GM21576 (cell line): ENCODE data around the gene KDM4C.
A peak's percentile ranks its signal among the peaks of the same experiment; 100 is the strongest.
"Not testable (repeated sequence)": the region's sequence is repeated elsewhere in the genome, so short reads cannot be mapped to it uniquely, and the experiment has no call there.

Experiments
- ATAC-seq: cut with Tn5 transposase; IDR thresholded peaks from one replicate; pipeline ENCODE4 v1.9.1; 2021; ENCODE audit warnings: mild to moderate bottlenecking, moderate library complexity; ENCODE audit not compliant: unreplicated experiment

Gene KDM4C

DNA sequence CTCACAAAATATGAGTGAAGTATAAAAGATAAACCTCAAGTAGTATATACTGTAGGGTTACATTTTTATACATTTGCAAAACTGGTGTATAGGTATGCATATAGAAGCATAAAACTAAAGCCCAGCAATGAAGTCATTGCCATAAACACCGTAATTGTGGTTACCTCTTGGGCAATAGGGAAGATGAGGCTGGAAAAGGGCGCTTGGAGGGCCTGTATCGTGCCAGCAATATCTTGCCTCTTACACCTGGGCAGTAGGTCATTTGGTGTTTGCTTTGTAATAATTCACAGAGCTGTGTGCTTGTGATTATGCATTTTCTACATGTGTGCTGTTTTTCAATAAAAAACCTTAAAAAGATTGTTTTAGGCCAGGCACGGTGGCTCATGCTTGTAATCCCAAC, 45.2 kb downstream of the KDM4C start:
- ATAC-seq: no peak

DNA sequence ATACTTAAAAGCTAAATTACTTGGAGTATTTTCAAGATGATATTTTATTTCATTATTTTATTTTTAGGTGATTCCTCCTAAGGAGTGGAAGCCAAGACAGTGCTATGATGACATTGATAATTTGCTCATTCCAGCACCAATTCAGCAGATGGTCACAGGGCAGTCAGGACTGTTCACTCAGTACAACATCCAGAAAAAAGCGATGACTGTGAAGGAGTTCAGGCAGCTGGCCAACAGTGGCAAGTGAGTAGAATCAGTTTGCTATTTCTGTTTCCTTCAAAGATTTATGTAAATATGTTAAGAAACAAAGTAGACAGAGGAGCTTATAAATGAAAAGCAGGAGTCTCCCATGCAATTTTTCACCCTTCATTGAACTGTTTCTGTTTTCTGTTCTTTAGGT, 47.8 kb downstream of the KDM4C start:
- ATAC-seq: no peak

DNA sequence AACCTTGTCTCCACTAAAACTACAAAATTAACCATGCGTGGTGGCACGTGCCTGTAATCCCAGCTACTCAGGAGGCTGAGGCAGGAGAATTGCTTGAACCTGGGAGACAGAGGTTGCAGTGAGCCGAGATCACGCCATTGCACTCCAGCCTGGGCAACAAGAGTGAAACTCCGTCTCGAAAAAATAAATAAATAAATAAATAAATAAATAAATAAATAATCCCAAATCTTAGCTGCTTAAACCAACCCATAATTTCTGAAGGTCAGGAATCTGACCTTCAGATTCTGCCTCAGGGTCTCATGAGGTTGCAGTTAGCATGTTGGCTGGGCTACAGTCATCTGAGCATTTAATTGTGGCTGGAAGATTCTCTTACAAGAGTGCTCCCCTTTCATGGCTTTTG, 48.5 kb downstream of the KDM4C start:
- not testable (repeated sequence) for ATAC-seq

DNA sequence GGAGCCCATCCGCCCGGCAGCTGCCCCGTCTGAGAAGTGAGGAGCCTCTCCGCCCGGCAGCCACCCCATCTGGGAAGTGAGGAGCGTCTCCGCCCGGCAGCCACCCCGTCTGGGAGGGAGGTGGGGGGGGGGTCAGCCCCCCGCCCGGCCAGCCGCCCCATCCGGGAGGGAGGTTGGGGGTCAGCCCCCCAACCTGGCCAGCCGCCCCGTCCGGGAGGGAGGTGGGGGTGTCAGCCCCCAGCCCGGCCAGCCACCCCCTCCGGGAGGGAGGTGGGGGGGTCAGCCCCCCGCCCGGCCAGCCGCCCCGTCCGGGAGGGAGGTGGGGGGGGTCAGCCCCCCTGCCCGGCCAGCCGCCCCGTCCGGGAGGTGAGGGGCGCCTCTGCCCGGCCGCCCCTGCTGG, 49.9 kb downstream of the KDM4C start:
- ATAC-seq: not testable (repeated sequence)

DNA sequence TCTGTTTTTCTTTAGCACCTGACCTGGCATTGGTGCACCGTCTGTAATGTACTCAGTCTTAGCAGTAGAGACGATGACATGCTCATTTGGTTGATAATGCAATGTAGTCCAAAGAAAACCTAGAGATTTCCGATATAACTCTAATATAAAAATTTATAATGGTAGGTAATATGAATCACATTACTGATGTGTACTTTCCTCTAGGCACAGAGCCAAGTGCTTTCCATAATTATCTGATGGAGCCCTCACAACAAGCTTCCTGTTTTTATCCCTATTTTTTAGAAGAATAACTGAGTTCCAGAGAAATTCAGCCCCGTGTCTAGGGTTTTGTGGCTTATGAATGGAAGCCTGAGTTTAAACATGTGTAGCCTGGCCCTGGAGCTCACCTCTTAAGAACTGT, 53.7 kb downstream of the KDM4C start:
- no peak for ATAC-seq

DNA sequence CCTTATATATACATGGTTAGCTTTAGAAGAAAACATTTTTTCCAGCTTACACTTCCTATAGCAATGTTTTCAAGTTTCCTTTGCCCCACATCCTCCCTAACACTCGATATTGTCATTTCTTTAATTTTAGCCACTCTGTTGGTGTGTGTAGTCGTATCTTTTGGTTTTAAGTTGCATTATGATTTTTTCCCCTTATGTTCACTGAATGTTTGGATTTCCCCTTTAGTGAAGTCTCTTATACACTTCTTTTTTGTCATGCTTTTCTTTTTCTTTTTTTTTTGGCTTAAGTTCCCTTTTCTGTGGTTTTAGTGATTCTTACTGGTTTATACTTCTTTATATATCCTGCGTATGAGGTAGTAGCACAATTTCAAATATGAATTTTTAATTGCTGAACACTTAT, 58.8 kb downstream of the KDM4C start:
- ATAC-seq: no peak

DNA sequence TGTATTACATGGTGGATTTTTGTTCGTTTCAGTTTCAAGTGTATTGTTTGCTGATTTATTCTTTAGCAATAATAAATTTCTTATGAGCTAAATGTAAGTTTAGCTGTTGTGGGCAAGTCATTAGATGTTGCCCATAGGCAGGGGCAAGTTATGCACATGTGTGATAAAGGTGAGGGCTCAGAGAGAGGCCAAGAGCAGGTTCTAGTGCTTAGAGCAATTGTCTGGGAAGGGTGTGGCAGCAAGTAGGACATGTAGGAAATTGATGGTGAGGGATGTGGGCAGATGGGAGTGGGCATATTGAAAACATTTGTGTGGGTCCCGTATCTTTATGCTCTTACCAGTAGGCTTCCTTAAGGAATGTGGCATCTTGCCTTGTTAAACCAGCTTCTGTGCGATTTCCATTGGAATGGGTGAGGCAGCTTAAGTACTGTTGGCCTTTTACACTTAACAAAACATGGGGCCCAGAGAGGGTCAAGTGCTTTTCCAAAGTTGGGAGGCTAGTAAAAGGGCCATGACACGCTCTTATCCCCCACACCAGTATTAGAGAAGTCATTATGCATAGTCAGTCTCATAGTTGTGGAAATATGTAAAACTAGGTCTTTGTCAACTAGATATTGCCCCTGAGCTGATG, 60.6 kb downstream of the KDM4C start:
- ATAC-seq: no peak

DNA sequence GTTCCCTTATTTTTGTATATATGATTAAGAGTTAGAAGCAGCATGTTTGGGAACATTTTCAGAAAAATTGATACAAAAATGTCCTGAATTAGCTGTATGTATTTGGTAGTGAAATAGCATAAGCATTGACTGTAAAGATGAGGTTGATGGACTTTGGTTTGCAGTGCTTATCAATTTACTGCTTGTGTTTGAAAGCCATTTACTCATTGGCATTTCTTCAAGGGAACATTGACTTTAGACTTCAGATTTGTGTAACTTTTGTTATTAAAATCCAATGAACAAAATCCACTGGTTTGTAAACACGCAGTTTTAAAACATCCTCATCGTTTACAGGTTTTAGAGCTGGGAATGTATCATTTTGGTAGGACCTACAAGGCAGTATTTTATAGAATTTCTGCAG, 61.3 kb downstream of the KDM4C start:
- ATAC-seq: no peak

DNA sequence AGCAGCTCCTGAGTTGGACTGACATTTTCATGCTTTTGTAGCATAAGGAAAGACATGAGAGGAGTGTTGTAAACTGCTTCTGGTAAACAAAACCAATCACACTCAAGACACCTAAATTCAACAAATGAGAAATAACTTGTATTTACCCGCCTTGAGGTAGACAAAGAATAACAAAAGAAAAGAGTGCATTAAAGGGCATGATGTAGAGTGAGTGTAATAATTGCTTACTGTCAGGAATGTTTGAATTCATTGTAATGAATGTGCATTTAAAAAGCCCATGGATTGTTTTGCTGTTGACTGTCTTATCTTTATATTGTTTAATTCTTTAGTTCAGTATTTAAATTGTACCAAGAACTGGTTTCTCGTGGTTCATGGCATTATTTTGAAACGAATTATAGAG, 61.8 kb downstream of the KDM4C start:
- no peak for ATAC-seq

DNA sequence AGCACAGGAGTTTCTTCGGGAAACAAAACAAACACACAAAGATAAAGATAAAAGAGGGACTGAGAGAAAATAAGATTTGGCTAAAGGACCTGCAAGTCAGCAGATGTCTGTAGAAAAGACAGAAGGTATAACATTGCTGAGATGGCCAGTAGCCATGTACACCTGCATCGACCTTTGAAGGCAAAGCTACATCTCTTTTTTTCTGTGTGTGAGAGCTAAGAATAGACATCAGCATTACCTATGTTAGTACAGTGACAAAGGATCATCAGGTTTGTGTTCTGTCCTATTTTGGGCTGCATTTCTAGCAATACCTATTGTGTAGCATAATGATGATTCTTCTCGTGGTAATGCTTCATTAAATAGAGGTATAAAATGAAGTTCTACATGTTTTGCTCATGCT, 64.9 kb downstream of the KDM4C start:
- no peak for ATAC-seq

DNA sequence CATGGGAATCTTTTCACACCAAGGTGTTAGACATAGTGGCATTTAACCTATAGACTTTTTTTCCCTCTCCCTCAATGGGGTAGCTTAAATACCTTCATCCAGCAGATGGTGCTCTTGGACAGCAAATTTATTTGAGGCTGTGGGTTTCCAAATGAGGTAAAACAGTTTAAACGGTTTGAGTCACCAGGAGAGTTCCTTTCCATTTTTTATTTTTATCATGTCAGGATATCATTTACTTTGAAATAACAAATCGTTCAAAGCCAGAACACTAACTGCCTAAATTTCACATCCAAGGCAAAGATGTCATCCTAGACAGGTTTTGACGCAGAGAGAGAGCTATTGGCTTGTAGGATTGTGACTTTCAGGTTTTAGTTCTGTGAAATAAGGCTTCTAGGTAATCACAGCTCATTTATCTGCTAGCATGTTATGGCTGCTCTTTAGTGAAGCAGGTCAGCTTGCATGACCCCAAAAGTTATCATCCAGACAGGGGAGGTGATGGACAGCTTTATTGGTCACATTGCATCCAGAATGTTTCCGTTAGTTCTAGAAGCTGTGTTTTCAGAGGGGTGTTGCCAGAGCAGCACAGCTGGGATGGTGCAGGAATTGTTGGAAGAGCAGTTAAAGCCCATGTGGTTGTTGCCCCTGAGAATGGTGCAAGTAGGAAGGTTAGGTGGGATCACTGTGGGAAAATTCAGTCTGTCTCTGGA, 69.8 kb downstream of the KDM4C start:
- ATAC-seq: peak; percentile 59

DNA sequence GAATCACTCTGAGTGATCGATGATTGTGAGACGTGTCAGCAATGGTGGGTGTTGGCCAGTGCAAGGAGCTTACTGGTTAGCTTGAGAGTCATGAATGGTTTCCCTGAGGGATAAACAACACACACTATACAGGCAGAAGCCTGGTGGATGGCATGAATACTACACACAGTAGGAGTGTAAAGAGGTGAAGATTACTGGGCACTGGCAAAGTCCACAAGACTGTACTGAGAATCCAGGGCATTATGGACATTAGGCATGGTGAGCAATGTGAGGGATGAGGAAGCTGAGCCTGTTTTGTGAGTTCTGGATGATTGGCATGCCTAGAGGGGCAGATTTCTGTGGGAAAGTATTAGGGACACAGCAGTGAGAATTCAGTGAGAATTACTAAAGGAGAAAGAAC, 71.3 kb downstream of the KDM4C start:
- no peak for ATAC-seq

DNA sequence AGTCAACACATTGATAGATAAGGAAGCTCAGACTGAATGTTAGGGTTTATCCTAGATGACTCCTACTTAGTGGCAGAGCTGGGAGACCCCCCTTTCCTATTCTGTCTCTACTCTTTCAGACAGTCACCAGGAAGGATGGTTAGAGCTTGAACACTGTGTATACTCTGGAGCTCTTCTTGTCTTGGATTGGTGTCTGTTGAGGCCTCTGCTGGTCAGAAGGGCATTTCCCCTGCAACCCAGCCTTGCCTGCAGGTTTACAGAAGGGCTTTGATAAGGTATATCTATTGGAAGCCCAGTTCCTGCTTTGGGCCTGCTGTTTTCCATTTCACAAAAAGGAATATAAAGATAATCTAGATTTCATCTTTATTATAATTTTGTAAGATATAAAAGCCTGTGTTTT, 71.8 kb downstream of the KDM4C start:
- ATAC-seq: no peak

DNA sequence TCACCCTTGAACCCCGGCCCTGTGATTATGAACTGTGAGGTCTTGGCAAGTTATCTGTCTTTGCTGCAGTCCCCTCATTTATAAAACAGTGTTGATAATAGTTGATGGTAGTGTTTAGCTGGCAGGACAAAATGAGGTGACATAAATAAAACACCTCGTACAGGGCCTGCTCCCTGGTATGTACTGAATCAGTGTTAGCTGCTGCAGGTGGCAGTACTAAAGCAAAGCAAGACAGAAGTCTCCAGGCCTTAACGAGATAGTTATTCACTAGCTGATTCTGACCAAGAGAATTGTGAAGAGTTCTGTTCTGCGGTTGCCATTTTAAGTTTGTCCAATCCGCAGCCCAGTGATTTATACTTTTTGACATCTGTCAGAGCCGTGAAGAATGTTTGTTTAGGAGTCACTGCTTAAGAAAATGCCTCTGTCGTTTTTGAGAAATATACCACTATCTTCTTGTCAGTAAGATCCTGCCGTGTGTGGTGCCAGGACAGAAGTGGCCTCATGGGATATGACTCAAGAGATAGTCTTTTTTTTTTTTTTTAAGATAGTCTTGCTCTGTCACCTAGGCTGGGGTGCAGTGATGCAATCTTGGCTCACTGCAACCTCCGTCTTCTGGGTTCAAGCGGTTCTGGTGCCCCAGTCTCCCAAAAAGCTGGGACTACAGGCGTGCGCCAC, 75.9 kb downstream of the KDM4C start:
- ATAC-seq: no peak

DNA sequence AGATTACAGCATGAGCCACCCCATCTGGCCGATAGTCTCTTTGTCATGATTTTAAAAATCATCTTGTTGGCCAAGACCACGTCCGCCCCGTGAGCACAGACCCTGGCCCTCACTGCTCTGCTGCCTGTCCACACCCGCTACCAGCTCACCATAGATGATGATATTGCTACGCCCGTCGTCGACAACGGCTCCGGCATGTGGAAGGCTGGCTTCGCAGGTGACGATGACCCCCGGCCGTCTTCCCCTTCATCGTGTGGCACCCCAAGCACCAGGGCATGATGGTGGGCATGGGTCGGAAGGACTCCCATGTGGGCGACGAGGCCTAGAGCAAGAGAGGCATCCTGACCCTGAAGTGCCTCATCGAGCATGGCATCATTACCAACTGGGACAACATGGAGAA, 76.5 kb downstream of the KDM4C start:
- ATAC-seq: no peak

DNA sequence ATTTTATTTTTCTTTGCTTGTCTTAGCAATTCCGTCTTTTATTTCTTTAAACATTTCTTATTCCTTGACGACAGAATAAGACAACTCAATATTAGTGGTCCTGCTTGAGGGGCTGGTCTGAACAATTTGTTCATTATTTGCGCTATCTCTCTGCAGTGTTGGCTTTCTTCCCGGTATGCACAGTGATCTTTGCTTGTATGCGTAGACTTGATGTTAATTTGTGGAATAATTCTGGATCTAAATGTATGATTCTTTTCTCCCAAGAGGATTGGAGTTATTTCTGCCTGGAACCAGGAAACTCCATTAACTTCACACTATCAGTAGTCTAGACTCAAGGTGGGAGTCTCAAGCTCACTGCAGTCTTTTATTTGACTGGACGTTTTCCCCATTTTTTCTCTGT, 80.4 kb downstream of the KDM4C start:
- ATAC-seq: no peak

DNA sequence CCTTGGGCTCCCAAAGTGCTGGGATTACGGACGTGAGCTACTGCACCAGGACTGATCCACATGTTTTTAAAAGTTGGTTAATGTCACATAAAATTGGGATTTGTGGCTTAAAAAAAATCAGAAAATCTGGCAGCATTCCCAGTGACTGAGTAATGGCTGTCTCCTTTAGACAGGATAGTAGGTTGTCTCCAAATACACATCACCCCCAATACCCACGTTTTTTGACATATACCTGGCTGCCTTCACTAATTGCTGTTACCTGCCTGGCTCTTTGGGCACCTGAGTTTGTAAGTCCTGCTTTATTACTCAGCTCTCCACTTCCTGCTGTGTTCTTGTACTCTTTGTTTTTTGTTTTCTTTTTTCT, 84.8 kb downstream of the KDM4C start:
- no peak for ATAC-seq

DNA sequence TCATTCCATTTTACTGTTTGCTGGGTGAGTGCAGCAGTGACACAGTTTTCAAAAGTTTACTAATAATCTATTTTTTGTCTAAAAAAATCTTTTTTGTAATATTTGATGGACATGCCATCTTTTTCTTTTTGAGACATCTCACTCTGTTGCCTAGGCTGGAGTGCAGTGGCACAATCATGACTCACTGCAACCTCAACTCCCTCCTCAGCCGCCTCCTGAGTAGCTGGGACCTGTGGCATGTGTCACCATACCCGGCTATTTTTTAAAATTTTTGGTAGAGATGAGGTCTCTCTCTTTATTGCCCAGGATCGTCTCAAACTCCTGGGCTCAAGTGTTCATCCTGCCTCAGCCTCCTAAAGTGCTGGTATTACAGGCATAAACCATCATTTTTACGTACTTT, 86.0 kb downstream of the KDM4C start:
- ATAC-seq: no peak

DNA sequence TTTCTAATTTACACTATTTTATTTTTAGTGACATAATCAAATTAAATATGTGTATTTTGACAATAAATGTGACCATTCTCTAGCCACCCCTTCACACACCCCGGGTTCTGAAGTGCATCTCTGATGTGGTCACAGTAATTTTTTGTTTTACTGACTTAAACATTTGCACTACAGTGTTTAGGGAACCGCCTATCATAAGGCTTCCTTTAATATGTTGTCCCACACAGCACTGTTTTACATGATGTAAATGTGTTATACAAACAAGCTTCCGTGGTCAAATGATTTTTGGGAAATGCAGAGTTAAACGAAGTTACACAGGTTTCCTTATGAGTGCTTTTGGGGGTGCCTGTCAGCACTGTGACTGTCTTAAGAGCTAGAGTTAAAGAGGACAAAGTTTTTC, 86.5 kb downstream of the KDM4C start:
- no peak for ATAC-seq

DNA sequence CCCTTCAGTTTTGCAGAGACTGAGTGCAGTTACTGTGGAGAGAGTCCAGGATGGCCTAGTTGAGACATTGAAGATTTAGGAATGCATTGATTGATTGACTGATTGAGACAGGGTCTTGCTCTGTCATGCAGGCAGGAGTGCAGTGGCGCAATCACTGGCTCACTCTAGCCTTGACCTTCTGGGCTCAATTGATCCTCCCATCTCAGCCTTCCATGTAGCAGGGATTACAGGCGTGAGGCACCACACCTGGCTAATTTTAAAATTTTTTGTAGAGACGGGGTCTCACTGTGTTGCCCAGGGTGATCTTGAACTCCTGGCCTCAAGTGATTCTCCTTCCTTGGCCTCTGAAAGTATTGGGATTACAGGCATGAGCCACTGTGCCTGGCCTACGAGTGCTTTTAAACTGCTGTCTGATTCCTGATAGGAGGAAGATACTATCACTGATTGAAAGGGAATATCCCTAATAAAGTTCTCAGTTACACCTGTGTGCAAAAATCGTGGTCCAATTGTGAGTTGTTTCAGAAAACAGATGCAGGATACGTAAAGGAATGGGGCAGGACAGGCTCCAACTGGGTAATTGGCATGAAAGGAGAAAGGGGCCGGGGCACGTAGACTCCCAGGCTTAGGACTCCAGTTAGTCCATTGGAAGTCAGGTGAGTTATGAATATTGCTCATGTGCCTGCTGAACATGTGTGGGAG, 87.5 kb downstream of the KDM4C start:
- no peak for ATAC-seq

DNA sequence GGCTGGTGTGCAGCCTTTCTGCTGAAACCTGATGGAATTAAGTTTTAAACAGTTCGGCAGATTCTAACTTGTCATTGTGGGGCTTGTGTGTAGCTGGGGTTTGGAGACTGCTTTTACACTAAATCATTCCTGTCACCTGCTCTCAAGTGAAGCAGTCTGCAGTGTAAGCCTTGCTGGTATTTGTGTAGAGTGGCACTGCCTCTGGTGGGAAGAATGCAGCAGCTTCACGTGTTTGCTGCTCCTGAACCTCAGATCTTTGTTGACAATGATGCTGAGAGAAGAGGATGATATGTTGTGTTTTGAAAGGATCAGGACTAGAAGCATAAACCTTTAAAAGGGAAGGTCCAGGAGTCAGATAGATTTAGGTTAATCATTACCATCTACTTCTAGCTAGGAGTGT, 88.1 kb downstream of the KDM4C start:
- ATAC-seq: no peak
